IPS-20b (cell line): ENCODE measurements around the gene ABCF2.

ENCODE experiments used
- H3K27ac ChIP-seq: one replicate; pipeline ENCODE4 v1.5.1; 2013; ENCODE audit warnings: low read length
- H3K27me3 ChIP-seq: 2 replicates; pipeline ENCODE4 v1.6.1; 2013; ENCODE audit warnings: mild to moderate bottlenecking, low read length, inconsistent platforms; ENCODE audit not compliant: insufficient read depth
- H3K36me3 ChIP-seq: 2 replicates; pipeline ENCODE4 v1.6.1; 2013; ENCODE audit warnings: low read depth, mild to moderate bottlenecking, inconsistent platforms, low read length, moderate library complexity; ENCODE audit not compliant: insufficient read depth
- H3K4me1 ChIP-seq: 2 replicates; pipeline ENCODE4 v1.6.1; 2013; ENCODE audit warnings: mild to moderate bottlenecking, control low read depth, inconsistent platforms, low read length, moderate library complexity; ENCODE audit not compliant: insufficient read depth
- H3K4me3 ChIP-seq: 2 replicates; pipeline ENCODE4 v1.5.1; 2013; ENCODE audit warnings: mild to moderate bottlenecking, low read length, inconsistent platforms
- H3K9ac ChIP-seq: 2 replicates; pipeline ENCODE4 v1.6.1; 2013; ENCODE audit warnings: low read depth, mild to moderate bottlenecking, inconsistent platforms, low read length, moderate library complexity
- H3K9me3 ChIP-seq: 2 replicates; pipeline ENCODE4 v1.6.1; 2013; ENCODE audit warnings: mild to moderate bottlenecking, low read depth, low read length, inconsistent platforms; ENCODE audit not compliant: insufficient read depth

Gene ABCF2

DNA sequence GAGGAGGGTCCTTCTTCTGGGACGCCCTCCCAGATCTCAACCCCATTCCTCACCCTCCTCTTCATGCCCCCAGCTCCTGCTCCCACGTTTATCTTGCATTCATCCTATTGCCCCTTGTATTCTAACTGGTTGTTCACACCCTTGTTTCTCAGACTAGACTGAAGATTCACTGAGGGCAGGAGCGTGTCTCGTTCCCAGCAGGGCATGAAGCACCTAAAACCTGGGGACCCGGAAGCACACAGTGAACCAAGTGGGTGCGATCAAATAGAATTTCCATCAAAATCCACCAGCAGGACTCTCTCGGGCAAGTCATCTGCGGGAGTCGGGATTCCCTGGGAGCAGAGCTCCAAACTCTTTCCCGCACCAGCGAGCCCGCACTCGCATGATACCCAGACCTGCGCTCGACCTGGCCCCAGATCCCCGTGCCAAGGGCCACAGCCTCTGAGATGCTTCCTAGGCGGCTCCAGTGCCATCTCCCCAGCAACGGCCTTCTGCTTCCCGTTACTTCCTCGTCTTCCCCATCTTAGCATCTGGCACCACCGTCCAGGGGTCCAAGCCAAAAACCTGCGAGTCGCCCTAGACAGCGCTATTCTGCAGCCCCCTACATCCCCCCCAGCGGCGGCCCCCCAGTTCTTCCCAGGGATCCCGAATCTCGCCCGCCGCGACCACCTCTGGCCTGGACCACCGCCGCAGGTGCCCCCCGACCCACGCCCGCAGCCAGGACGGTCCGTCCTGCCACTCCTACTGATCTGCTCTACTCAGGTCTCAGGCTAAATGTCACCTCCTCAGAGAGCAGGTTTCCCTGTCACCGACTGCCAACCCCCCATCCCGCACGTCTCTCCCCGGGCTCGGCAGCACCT is 53.4 kb downstream of the ABCF2 start:
- Histone ChIP-seq H3K9ac (no peak overlapping the region), H3K4me3 (no peak overlapping the region), H3K4me1 (0 out of 2 replicates have a peak, but pooled peaks cover under 1% of the 10 kb centered on the region), H3K9me3 (no peaks in the 10 kb centered on the region), H3K27me3 (peaks cover 77% of the 10 kb centered on the region), H3K27ac (no peak overlapping the region), H3K36me3 (no peaks in the 10 kb centered on the region)

DNA sequence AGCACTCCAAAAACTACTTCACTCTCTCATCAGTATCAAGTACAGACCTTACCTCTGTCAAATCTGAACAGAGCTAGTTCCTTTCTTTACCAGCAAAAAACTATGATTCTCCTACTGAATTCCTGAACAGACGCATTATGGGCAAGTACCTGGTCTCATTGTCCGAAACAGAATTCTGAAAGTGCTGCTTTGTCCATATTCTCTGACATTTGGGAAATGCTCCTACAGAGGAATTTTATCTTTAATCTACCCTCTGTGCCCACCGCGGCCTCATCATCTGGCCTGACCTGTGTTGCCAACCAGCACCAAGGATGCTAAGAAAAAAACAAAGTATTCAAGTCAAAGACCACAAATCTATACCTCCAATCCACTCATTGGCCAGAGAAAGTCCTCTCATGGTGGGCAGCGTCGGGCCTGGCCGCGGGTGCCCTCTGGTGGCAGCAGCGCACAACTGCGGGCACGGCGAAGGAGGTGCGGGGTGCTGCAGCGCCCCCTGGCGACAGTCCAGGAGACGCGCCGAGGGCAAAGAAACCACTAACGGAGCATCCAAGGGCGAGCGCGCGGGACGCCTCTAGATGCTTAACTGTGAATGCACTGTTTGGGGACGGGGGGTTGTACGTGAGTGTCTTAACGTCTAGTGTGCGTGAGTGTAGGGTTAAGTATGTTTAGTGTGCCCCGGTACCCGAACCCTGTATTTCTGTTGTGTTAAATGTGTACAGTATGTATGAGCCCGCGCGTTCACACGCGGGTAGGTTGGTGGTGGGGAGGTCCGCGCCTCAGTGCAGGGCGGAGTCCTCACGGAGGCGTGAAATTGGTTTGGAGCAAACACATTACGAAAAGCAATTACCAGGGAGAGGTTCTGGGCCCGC is 54.5 kb downstream of the ABCF2 start:
- no peak overlapping the region for H3K9ac ChIP-seq
- no peak overlapping the region for H3K27ac ChIP-seq
- H3K9me3 ChIP-seq = no peaks in the 10 kb centered on the region
- 0 out of 2 replicates have a peak, but pooled peaks cover 3% of the 10 kb centered on the region for H3K4me1 ChIP-seq
- H3K27me3 ChIP-seq = peaks cover 88% of the 10 kb centered on the region
- H3K4me3 ChIP-seq = no peak overlapping the region
- H3K36me3 ChIP-seq = no peaks in the 10 kb centered on the region

DNA sequence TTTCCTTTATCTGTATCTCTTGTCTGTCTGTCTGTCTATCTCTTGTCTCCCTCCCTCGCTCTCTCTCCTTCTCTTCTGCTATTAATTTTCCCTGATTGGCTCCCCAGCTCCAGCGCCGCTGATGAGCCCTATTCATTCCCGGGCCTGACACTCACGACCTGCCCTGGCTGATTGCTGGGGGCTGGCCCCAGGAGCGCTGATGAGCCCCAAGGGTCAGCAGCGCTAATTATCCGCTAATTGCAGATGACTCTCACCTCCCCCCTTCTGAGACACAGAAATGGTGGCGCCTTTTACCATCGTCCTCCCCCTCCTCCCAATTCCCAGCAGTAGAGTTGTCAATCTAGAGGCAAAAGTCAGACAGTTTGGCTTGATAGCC is 58.2 kb downstream of the ABCF2 start:
- H3K9me3 ChIP-seq = no peaks in the 10 kb centered on the region
- H3K4me1 ChIP-seq = 0 out of 2 replicates have a peak, but pooled peaks cover 3% of the 10 kb centered on the region
- peaks cover 98% of the 10 kb centered on the region for H3K27me3 ChIP-seq
- H3K9ac ChIP-seq = no peak overlapping the region
- no peaks in the 10 kb centered on the region for H3K36me3 ChIP-seq
- H3K27ac ChIP-seq = no peak overlapping the region
- no peak overlapping the region for H3K4me3 ChIP-seq

DNA sequence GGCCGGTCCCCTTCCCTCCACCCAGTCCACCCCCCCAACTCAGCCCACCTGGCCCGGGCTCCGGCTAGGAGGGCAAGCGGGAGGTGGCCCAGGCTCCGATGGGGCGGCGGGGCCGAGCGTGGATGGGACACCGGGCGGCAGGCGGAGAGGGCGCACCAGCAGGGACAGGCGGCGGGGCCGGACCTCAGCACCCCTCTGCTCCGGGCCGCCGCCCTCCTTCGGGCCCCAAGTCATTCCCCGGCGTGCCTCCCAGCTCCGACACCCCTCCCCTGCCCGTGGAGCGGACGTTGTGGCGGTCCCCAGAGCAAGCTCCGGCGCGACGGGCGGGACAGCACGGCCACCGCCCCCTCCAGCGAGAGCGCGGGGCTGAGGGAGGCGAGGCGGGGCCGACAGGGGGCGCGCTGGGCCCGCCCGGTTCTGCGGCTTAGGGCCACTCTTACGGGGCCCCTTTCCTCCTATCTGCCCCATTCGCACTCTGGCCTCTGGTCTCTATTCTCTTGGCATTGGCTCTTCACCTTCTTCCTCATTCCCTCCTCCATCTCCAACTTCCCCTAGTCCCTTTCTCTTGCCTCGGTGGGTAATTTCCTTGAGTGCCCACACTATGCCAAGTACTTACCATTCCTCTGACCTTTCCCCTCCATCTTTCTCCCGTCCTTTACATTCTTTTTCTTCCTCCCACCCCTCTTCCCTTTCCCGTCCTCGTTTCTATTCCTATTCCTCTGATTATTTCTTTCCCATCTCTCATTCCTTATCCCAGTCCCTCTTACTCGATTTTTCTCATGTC is 58.8 kb downstream of the ABCF2 start:
- Histone ChIP-seq H3K9ac (no peak overlapping the region), H3K27me3 (peaks cover 98% of the 10 kb centered on the region), H3K27ac (no peak overlapping the region)

DNA sequence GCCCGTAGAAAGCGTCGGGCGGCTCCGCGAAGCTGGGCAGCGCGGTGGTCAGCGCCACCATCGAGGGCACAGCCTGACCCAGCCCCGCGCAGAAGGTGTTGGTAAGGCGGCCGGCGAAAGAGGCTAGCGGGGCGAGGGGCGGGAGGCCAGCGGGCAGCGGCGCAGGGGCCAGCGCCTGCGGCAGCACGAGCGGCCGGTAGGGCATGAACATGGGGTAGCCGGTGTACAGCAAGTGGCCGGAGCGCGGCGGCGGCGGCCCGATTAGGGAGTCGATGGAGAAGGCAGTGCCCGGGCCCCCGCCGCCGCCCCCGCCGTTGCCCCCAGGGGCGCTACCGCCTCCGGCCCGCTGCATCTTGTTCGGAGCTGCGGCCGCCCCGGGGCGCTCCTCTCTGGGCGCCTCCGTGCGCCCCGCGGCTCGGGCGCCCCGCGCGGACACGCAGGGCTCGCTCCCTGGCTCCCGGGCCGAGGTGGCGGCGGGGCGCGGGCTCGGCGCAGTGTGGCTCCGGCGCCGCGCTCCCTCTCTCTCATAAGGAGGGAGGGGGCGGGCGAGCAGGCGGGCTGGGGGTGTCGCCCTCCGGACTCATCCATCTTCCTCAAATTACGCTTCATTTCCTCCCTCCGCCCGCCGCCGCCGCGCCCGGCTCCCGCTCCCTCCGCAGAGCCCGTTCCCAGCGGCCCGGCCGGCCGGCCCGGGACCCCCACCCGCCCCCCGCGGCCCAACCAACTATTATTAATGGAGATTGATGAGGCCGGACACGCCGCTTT is 59.6 kb downstream of the ABCF2 start, which contains the start of gene GBX1:
Gene GBX1, minus strand, starts transcription at position 498 of the 765 bp plus-strand sequence. Its CDS starts 146 bp downstream, at position 352.
- H3K9ac ChIP-seq = no peak within 1 kb of the TSS
- H3K9me3 ChIP-seq = no peaks in the 10 kb centered on the region
- H3K4me1 ChIP-seq = 0 out of 2 replicates have a peak, but pooled peaks cover 3% of the 10 kb centered on the region
- no peak within 1 kb of the TSS for H3K27ac ChIP-seq
- peak within 1 kb of the TSS; percentile 59 for H3K4me3 ChIP-seq
- H3K36me3 ChIP-seq = no peaks in the 10 kb centered on the region
- peaks cover 99% of the 10 kb centered on the region for H3K27me3 ChIP-seq

More for the DNA sequence above, 58.8 kb downstream of the ABCF2 start:
- no peaks in the 10 kb centered on the region for H3K9me3 ChIP-seq
- no peaks in the 10 kb centered on the region for H3K36me3 ChIP-seq
- peak overlapping the region; percentile 59 for H3K4me3 ChIP-seq
- H3K4me1 ChIP-seq = 0 out of 2 replicates have a peak, but pooled peaks cover 3% of the 10 kb centered on the region

DNA sequence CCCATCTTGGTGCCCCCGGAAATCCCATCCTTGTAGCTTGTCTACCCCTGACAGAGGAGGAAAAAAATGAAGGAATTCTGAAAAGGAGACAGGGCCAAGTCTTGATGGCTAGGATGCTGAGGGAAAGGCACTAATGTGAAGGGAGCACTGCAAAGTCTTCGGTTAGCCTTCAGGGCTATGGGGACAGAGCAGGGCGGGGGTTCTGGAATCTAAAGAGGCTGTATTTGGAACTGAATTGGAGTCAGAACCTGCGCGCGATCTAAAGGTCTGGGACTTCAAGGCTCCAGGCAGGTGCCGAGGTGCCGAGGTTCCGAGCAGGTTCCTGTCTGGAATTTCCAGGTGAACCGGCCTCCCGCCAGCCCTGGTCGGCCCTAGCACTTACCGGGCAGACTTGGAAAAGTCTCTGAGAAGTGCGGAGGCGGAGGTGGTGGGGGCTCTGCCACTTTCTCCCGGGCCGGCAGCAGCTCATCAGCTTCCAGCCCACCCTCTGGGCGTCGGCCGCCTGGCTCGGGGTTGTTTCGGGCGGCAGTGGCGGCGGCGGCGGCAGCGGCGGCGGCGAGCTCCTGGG is 60.3 kb downstream of the ABCF2 start:
- Histone ChIP-seq H3K27me3 (peaks cover 99% of the 10 kb centered on the region), H3K27ac (no peak overlapping the region), H3K4me1 (0 out of 2 replicates have a peak, but pooled peaks cover 3% of the 10 kb centered on the region), H3K9me3 (no peaks in the 10 kb centered on the region), H3K9ac (no peak overlapping the region), H3K4me3 (peak overlapping the region; percentile 59; the same call in 1 of the 2 replicates), H3K36me3 (no peaks in the 10 kb centered on the region)
